Fibroblast of villous mesenchyme (primary cell): ENCODE measurements around the gene REELD1. TPM values are rescaled to one million over a fixed set of nuclear protein-coding genes. Genes with fewer than 3 reads are reported as not detected.

Experiments used
- DNase-seq: peaks from one replicate; pipeline ENCODE4 v3.0.0-alpha.2; 2010; ENCODE audit warnings: low read depth
- H3K4me3 ChIP-seq: 2 replicates; pipeline ENCODE4 v1.5.1; 2011; ENCODE audit warnings: low read depth, mild to moderate bottlenecking, low read length
- total RNA-seq: library from RNA; depleted of rRNA; stranded (reverse); fragments of >200 nt; gene quantifications from 2 replicates; pipeline ENCODE4 v1.2.3, GENCODE V29; 2012
- TF ChIP-seq, protein P1 (sequence below): IDR thresholded peaks from 2 replicates; pipeline ENCODE4 v1.5.1; 2012; ENCODE audit warnings: low read depth, mild to moderate bottlenecking, low read length; ENCODE audit not compliant: insufficient read depth

Gene REELD1
- total RNA-seq, 1 donor: not detected

DNA sequence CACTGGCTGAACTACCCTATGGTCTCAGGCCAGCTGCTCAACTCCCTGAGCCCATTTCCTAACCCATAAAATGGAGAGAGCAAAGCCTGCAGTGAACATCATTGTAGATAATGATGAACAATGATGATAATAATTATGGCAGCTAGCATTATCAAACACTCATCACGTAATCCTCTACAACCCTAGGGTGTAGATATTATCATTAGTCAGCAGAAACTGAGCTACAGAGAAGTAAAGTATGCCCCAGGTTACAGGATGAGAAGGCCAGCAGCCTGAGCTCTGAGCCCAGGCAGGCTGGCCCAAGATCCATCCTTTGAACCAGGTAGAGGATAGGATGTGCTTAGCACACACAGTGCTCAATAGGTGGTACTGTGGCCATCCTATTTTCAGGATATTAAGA is 43.2 kb downstream of the REELD1 start:
- TF ChIP-seq, protein P1, sequence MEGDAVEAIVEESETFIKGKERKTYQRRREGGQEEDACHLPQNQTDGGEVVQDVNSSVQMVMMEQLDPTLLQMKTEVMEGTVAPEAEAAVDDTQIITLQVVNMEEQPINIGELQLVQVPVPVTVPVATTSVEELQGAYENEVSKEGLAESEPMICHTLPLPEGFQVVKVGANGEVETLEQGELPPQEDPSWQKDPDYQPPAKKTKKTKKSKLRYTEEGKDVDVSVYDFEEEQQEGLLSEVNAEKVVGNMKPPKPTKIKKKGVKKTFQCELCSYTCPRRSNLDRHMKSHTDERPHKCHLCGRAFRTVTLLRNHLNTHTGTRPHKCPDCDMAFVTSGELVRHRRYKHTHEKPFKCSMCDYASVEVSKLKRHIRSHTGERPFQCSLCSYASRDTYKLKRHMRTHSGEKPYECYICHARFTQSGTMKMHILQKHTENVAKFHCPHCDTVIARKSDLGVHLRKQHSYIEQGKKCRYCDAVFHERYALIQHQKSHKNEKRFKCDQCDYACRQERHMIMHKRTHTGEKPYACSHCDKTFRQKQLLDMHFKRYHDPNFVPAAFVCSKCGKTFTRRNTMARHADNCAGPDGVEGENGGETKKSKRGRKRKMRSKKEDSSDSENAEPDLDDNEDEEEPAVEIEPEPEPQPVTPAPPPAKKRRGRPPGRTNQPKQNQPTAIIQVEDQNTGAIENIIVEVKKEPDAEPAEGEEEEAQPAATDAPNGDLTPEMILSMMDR: no peak
- DNase-seq: no peak
- H3K4me3 ChIP-seq: no peak overlapping the region

DNA sequence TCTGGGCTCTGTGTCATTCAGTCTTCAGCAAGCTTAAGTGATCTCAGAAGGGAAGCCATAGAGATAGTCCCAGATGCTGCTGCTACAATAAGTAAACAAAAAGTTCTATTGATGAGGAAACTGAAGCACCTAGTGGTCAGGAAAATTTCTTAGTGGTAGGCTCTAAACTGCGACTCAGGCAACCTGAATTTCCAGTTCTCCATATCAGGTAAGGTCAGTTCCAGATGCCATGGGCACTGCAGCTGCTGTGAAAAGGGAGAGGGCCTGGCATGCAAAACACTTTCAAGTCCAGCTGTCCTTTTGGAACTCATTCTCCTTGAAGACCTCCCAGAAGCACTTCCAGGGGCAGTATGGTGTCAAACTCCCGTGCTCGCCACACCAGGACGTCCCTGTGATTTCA is 46.2 kb downstream of the REELD1 start:
- TF ChIP-seq, protein P1: no peak
- no peak overlapping the region for H3K4me3 ChIP-seq
- DNase-seq: no peak

DNA sequence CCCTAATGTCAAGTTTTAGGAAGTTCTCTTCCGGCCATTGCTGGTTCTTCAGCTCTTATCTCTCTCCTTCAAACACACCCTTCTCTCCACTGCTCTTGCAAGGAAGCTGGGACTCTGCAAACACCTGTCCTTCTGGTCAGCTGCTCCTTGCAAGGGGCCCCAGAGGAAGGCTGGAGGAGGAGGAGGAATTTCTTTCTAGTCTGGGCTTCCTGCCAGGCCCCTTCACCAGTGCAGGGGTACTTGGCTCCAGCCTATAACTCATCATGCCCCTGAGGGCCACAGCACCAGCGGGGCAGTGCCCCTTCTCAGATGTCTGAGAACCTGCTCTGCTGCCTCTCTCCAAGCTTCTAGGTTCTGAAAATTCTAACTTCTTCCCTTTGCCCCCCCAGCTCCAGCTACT is 46.7 kb downstream of the REELD1 start:
- no peak overlapping the region for H3K4me3 ChIP-seq
- TF ChIP-seq, protein P1: no peak
- no peak for DNase-seq

DNA sequence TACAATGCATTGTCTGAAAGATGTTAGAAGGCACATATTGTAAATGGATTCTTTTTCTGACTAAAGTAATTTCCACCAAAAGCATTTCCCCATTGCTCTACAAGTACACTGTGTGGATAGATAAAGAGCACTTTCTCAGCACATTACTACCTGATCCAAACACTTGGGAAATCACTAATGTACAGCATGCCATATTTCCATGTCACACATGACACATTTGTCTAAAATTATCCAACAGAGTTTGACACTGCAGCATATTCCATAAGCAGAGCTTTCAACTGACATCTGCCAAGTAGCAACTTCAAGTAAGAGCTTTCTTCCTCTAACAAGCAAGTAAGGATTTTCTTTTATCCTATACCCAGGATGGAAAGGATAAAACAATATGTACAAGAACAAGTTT is 49.5 kb downstream of the REELD1 start:
- no peak overlapping the region for H3K4me3 ChIP-seq
- no peak for DNase-seq
- TF ChIP-seq, protein P1: no peak

DNA sequence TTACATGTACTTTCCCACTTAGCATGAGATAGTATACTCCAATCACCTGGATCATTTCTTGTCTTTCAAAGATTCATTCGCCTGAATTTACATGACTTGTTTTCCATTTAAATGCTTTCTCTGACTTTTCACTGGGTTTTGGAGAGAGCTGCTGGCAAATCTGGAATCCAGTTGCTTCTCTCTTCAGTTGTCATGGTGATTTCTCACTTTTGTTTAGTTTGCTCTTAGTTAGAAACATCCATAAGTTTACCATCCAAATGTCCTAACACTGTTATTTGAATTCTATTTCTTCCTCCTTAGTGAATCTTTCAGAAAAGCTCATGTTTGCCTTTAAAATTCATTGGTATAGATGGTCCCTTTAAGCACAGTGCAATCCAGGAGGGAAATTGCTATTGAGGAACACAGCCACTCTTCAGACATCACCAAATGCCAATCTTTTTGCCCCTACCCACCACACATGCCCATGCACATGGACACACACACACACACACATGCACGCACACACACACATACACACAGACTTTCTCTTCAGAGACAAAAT is 51.7 kb downstream of the REELD1 start:
- no peak for DNase-seq
- TF ChIP-seq, protein P1: no peak
- H3K4me3 ChIP-seq: no peak overlapping the region

DNA sequence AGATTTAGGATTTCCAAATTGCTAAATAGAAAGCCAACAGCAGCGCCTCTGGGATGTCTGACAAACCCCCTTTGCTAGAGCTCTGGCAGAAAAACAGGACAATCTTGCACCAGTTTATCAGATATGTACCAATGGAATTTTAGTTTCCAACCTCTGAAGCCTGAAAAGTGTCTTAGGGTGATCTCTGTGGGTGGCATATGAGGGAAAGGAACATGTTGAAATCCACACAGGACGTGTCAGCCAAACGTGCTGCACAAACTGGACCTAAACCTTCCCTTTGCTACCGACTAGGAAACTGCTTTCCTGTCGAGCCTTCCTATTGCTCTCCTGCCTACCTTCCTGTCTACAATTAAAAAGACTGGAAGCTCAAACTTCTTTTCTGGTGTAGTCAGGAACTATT is 53.5 kb downstream of the REELD1 start:
- TF ChIP-seq, protein P1: no peak
- DNase-seq: no peak
- no peak overlapping the region for H3K4me3 ChIP-seq

DNA sequence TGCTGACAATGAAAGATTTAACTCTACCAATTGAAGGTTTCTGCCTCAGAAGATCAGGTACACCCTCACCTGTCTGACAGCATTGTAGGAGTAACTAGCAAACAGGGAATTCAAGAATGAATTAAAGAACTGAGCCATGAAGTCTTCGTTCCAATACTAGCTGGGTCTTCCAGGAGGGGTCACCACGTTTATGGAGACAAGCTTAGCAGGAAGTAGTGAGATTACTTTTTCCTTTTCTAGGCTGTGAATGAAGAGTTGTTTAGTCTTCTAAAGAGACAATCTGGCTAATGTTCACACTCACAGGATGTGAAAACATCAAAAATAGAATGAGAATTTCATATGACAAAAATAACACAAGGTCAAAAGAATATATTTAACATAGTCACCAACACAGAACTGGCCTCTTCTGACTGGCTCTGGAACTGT is 54.9 kb downstream of the REELD1 start:
- H3K4me3 ChIP-seq: no peak overlapping the region
- no peak for DNase-seq
- TF ChIP-seq, protein P1: no peak
